Inflammatory macrophage treated with lipopolysaccharide for 4 hours (primary cell): Measurements from ENCODE around the gene ABCG4.
"Not testable (repeated sequence)": the region's sequence is repeated elsewhere in the genome, so short reads cannot be mapped to it uniquely, and the experiment has no call there.

Source experiments
- DNase-seq: peaks from one replicate; pipeline ENCODE4 v3.0.0-alpha.2; 2020

ABCG4 gene

DNA sequence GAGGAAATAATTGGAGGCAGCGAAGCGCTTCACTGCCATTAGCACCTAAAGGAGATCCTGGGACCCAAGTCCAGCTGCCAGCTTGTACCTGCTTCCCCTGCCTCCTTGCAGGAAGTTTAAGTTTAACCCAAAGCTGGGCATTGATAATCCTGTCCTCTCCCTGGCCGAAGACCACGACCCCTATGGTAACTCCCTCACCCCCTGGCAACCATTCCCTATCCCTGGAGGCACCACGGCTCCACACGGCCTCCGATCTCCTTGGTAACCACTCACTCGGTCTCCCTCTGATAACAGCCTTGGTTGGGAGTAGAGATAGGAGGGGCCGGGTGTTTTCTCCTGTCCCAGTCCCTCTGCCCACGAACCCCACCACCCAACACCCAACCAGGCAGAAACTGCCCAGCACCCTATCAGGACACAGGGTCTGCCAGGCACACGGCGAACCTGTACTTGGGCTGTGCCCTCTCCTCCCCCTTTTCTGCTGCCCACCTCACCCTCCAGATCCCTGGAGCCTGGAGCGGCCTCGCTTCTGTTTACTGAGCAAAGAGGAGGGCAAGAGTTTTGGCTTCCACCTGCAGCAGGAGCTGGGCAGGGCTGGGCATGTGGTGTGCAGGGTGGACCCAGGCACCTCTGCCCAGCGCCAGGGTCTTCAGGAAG is 37.3 kb downstream of the ABCG4 start:
- no peak for DNase-seq

DNA sequence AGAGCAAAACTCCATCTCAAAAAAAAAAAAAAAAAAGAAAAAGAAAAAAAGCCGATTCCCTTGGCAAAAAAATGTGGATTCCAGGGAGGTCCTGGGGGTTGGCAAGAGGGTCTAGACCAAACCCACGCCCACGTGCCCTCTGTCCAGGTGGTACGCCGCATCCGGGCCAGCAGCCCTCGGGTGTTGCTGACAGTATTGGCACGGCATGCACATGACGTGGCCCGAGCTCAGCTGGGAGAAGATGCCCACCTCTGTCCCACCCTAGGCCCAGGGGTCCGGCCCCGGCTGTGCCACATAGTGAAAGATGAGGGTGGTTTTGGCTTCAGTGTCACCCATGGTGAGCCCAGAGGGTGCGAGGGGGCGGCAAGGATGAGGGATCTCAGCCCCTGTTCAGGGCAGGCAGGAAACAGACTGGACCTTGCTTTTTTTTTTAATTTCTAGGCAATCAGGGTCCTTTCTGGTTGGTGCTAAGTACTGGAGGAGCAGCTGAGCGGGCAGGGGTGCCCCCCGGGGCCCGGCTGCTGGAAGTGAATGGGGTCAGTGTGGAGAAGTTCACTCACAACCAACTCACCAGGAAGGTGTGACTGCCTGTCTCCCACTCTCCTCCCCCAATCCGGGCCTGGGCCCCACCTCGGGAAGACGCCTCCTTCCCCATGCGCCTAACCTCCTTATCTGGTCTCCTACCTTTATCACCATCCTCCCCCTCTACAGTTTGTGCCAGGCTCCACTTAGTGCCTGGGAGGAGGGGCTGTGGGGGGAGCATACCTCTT is 38.5 kb downstream of the ABCG4 start:
- DNase-seq = no peak

DNA sequence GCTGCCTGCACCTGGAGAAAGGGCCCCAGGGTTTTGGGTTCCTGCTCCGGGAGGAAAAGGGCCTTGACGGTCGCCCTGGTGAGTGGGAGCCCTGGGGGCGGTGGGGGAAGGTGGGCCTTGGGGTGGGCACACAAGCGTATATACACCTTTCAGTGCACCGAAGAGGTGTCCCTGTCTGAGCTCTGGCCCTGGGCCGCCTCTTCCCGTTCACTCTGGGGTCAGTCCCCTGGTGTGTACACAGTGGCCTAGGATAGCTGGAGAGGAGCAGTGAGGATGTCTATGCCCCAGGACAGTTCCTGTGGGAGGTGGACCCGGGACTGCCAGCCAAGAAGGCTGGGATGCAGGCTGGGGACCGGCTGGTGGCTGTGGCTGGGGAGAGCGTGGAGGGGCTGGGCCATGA is 39.2 kb downstream of the ABCG4 start:
- no peak for DNase-seq

DNA sequence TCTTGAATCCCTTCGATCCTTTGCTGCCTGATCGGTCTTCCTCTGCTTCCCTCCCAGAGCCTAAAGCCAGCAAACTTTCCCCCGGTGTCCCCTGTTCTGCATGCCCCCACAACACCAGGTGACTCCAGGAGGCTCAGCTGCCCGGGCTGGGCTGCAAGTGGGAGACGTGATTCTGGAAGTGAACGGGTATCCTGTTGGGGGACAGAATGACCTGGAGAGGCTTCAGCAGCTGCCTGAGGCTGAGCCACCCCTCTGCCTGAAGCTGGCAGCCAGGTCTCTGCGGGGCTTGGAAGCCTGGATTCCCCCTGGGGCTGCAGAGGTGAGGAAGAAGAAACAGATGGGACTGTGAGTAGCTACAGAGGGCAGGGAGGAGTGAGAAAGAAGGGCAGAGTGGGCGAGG is 40.0 kb downstream of the ABCG4 start:
- DNase-seq = no peak

DNA sequence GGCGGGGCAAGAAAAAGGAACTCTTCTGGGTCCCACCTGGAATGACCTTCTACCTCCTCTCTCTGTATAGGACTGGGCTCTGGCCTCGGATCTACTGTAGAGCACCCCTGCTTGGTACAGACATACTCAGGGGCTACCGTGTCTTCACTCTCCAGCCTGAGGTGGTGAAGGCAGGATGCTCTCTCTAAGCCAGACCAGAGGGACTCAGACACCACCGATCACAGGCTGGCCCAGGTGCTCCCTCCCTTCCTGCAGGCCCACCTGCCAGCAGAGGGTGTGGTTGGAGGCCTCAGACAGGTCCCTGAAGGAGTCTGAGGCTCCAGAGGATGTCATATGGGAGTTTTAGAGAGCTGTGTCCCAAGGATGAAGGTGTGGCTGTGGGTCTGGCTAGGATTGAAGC is 40.5 kb downstream of the ABCG4 start:
- no peak for DNase-seq

DNA sequence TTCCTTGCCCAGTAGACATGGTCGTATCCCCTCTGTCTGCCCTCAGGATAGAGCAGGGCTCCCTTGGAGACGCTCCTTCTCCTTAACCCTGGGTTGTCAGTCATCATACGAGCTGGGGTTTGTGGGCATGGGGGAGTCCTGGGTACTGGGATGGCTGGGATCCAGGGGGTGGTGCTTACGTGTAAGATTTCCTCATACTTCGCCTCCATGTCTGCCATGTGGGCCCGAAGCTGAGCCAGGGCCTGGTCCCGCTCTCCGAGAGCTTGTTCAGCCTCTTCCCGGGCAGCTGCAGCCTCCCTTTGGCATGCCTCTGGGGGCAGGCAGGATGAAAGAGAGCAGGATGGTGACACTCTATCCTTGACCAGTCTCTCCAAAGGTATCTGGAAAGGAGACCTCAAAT is 41.7 kb downstream of the ABCG4 start:
- DNase-seq = no peak

DNA sequence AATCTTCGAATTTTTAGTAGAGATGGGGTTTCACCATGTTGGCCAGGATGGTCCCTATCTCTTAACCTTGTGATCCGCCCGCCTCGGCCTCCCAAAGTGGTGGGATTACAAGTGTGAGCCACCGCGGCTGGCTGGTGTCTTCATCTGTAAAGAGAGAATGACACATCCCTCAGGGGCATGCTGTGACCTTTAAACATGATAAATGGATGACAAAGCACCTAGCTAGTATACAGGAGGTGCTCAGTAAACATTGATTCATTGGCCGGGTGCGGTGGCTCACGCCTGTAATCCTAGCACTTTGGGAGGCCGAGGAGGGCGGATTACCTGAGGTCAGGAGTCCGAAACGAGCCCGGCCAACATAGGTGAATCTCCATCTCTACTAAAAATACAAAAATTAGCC is 42.4 kb downstream of the ABCG4 start:
- not testable (repeated sequence) for DNase-seq

DNA sequence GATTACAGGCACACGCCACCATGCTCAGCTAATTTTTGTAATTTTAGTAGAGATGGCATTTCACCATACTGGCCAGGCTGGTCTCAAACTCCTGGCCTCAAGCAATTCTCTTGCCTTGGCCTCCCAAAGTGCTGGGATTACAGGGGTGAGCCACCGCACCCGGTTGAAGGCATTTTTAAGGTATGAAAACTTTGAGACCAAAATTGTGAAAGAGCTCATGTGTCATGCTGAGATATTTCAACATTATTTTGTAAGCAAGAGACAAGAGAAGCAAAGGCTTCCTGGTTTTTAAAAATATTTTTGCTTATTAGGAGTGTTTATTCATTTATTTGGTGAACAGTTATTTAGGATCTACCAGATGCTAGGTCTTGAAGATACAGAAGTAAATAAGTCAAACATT is 43.3 kb downstream of the ABCG4 start:
- DNase-seq = peak; percentile 80

DNA sequence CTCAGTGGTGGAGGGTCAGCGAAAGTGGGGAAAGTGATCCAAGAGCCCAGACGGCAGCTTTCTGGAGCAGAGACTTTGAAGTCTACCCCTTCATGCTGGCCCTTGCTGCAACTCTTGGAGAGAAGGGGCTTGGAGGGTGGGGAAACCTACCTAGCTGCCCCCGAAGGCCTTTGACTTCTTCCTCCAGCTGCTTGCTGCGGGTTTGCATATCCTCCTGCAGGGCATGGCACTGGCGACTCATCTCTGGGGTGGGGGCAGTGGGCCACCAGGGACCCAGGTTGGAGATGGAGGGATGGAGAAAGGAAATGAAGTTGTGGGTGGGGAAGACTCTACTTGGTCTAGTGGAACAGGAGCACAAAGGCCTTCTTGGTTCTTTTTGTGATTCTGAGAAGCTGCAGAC is 44.1 kb downstream of the ABCG4 start:
- no peak for DNase-seq

DNA sequence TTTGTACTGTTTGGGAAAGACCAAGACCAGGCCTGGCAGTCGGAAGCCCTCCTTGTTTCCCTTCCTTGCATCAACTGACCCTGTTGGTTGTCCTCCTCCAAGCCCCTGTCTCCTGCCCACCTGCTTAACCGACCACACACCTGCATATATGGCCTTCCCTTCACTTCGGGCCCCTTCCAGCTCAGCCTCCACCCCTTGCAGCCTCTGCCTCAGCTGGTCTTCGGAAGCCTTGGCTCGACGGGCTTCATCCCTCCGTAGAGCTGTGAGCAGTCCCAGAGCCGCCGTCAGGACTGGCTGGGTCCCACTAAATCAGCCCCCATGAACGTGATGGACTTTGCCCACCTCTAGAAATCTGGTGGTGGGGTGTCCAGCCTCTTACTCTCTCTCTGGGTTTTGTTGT is 44.8 kb downstream of the ABCG4 start:
- no peak for DNase-seq

DNA sequence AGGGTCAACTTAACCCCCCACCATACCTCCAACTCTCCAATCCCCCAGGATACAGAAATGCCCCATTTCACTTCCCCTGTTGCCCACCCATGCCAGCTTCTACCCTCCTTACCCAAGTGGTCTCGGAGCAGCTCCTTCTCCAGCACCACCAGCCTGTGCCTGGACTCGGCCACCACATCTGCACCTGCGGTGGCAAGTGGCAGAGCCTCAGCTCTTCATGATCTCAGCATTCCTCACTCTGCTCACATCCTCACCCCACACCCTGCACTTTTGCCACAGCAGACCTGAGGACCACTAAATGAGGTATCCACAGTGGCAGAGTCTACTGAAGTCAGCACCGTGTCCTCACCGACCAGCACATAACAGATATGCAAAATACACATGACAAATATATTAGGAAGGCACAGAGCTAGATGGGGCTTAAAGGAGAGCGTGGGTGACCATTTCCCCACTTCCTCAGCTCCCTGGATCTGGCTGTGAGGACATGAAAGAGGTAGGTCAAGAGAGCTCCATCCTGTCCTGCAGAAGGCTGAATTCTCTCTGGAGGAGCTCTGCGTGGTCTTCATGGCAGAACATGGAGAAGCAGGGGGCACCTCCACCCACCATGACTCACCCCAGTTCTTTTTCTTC is 46.1 kb downstream of the ABCG4 start:
- DNase-seq = peak; percentile 52

DNA sequence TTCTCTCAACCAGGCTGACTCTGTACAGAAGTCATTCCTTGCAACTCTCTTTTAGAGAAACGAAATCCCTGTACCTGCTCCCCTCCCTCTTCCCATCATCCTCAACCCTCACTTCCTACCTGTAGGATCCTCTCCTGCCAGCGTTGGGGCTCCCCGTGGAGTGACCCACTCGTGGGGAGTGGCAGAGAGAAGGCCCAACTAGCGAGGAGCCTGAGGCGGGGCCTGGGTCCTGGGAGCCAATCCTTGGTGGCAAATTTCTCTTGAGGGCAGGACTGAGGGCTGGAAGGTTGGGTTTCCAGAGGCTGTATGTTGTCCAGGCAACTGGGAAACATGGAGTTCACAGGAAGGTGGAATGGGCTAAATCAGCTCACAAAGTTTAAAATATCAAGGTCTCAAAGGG is 46.8 kb downstream of the ABCG4 start:
- peak; percentile 15 for DNase-seq

DNA sequence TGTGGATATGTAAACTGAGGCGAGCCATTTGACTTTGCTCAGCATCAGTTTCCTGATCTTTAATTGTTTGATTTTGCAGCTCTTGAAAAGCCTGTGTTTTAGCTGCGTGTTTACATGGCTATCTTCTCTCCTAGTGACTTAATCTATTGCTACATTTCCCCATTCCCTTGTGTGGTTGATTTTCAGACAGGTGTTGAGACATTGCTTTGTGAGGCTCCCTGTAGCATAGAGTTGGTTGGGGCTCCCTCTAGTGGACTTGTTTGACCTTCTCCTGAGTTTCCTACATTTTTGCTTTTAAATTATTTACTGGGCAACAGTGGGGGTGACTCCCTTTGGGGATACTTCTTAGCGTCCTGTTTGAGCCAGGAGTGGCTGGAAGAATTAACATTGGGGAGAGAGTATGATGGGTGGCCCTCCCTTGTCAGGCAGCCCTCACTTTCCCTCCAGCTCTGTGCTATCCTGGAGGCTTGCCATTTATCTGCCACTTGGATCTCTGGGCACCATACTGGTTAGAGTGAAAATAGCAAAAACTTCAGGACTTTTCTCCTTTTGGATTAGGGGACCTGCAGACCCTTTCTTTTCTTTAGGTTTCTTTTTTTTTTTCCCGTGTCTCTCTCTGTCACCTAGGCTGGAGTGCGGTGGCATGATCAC is 48.1 kb downstream of the ABCG4 start:
- DNase-seq = peak; percentile 85

DNA sequence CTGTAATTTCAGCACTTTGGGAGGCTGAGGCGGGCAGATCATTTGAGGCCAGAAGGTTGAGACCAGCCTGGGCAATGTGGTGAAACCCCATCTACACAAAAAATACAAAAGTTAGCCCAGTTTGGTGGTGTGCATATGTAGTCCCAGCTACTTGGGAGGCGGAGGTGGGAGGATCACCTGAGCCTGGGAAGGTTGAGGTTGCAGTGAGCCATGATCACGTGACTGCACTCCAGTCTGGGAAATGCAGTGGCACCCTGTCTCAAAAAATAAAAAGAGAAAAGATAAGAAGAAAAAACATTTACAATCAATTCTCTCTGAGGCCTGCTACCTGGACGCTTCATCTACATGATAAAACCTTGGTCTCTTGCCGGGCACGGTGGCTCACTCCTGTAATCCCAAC is 50.1 kb downstream of the ABCG4 start:
- DNase-seq = no peak

DNA sequence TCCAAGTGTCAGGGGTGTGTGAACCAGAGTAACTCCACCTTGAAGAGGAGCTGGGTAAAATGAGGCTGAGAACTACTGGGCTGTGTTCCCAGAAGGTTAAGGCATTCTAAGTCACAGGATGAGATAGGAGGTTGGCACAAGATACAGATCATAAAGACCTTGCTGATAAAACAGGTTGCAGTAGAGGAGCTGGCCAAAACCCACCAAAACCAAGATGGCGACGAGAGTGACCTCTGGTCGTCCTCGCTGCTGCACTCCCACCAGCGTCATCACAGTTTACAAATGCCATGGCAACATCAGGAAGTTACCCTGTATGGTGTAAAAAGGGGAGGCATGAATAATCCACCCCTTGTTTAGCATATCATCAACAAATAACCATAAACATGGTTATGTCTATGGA is 52.4 kb downstream of the ABCG4 start:
- not testable (repeated sequence) for DNase-seq

DNA sequence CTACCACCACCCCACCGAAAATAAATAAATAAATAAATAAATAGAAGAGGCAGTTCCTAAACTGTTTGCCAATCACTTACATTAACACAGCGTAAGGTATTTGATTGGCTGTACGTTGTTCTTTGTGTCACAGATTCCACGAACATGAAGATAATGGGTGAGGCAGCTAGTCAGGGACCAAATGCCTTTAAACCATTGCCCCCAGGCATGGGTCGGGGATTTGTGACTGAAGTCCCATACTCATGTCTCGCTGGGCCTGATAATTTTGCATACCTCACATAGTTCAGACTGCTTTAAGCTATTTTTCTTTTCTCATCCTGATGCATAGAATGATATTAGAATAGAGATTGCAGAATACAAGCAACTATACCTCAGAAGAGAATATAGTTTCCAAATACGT is 53.7 kb downstream of the ABCG4 start:
- no peak for DNase-seq

DNA sequence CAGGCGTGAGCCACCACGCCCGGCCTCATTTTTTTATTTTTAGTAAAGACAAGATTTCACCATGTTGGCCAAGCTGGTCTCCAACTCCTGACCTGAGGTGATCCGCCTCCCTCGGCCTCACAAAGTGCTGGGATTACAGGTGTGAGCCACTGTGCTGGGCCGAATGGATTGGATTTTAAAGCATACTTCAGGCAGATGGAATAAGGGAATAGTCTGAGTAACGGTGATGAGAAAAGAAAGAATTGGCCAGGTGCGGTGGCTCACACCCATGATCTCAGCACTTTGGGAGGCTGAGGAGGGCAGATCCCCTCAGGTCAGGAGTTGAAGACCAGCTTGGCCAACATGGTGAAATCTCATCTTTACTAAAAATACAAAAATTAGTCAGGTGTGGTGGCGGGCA is 55.2 kb downstream of the ABCG4 start:
- DNase-seq = no peak

DNA sequence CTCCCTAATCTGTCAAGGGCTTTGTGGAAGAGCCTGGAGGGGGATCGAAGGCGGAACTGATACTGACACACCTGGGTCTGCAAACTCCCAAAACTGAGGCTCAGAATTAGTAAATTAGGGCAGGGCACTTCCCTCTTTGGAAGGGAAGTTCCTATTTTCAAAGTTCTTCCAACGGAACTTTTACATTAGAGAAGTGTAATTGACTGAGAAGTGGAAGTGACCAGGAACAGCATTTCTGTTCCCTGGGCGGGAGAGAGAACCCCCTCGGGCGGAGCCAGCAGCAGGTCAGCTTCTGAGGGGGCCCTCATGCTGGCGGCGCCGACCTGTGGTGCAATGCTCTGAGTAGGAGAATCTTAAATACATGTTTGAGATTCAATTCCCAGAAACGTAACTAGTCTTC is 56.2 kb downstream of the ABCG4 start:
- peak; percentile 86 for DNase-seq

DNA sequence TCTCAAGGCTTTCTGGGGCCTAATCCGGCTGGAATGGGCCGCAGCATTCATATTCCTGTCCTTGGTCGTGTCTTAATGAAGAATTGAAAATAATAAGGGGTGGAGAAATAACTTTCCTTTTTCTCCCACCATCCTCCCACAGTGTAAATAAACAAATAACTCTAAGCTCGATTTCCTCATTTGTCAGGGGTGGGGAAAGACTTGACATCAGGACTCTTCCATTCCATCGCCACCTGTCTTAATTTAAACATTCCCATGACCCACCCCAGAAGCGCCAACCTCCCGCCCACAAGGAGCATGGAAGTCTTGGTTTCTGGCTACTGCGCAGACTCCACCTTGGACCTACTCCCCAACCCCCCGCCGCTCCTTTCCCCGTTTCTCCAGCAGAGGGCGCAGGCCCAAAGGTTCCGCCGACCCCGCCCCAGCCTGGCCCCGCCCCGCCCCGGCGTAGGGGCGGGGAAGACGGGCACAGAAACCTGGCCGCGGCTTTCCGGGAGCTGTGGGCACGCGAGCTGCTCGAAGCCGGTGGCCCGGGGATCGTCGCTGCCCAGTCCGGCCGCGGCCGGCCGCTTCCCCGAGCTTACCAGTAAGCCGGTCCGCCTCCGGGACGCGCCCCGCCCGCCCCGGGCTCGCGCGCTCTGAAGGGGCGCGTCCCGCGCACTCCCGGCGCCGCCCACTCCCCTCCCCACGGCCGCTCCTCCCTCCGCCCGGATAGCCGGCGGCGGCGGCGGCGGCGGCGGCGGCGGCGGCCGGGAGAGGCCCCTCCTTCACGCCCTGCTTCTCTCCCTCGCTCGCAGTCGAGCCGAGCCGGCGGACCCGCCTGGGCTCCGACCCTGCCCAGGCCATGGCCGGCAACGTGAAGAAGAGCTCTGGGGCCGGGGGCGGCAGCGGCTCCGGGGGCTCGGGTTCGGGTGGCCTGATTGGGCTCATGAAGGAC is 57.0 kb downstream of the ABCG4 start, which contains the start of gene CBL:
Gene CBL (plus strand): TSS at position 766 of the 937 bp plus-strand sequence. CDS start 79 bp downstream, at position 845.
- DNase-seq = peak; percentile 93

DNA sequence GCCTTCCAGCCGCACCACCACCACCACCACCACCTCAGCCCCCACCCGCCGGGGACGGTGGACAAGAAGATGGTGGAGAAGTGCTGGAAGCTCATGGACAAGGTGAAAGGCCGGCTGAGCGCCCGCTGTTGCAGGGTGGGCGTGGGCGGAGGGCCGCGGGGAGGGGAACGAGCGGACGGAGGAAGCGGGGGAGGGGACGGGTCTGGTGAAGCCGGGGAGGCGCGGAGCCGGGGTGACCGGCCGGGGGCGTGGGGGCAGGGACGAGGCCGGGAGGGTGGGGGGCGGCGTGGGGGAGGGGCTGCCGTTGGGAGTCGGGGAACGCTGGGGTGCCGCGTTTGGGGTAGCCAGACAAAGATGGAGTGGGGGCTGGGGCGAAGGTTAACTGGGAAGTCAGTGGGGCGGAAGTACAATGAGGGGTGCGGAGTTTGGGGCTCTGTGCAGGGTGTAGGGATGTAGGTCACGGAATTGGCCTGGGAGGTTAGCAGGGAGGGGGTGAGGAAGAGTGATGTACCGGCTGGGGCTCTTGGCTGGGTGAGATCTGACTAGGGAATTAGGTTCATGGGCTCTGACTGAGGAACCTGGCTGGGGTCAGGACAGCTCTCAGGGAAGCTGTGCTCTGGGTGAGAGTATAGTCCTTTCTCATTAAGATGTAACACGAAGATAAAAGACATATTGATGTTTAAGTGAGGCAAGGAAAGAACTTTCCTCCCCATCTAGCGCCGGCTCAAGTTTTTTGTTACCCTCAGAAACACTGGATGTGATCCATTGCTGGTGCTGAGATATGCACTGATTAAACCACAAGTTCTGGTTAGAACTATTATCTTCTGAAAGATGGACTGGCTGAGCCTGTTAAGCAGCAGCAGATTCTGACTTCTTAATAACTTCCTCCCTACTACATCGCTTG is 57.9 kb downstream of the ABCG4 start:
- peak; percentile 47 for DNase-seq

DNA sequence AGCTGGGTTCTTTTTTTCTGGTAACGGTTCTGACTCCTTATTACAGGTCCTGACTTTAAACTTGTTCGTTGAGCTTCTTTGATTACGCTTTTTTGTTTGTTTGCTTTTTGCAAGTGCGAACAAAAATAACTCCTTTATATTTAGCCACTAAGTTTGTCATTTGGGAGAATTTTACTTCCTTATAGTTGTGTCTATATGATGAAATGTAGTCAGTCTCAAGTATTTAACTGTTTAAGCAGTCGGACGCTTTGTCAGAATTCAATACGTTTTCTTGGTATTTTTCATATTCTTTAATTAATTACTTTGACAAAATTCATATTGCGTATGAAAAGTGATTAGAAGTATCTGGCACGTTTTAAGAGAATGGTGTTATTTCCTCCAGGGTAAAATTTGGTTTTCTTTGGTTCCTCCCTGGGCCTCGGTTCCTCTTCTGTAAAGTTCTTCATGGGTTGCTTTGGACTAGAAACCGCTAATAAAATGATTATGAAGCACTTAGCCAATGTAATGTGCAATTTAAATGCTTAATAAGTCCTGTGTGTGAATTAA is 58.6 kb downstream of the ABCG4 start:
- DNase-seq = peak; percentile 54
